Brain microvascular endothelial cell (primary cell): ENCODE results near the gene GSPT1.

Experiments
- DNase-seq: peaks from one replicate; pipeline ENCODE4 v3.0.0-alpha.2; 2020
- H3K27ac ChIP-seq: fragments of 250-450 bp; sonication (Bioruptor Pico); 2 replicates; pipeline ENCODE4 v1.5.1; 2020; ENCODE audit warnings: mild to moderate bottlenecking, moderate library complexity
- H3K27me3 ChIP-seq: fragments of 250-450 bp; sonication (Bioruptor Pico); replicated peaks from 2 replicates; pipeline ENCODE4 v1.5.1; 2020; ENCODE audit warnings: mild to moderate bottlenecking
- H3K36me3 ChIP-seq: fragments of 250-450 bp; sonication (Bioruptor Pico); replicated peaks from 2 replicates; pipeline ENCODE4 v1.5.1; 2020; ENCODE audit warnings: mild to moderate bottlenecking
- H3K4me3 ChIP-seq: 2 replicates; pipeline ENCODE4 v1.5.1; 2011; ENCODE audit warnings: low read depth, mild to moderate bottlenecking, control low read depth, low read length, moderate library complexity
- in situ Hi-C: cut with HindIII; loops from 2 replicates; pipeline ENCODE4 v1.10.0; 2017; ENCODE audit warnings: low sequenced_read_pairs, low pct_ligation_motif_present
- TF ChIP-seq, protein P1 (sequence below): IDR thresholded peaks from 2 replicates; pipeline ENCODE4 v1.5.1; 2011; ENCODE audit warnings: low read depth, mild to moderate bottlenecking, moderate library complexity, low read length, control low read depth, inconsistent platforms; ENCODE audit errors: missing control alignments

The GSPT1 gene

DNA sequence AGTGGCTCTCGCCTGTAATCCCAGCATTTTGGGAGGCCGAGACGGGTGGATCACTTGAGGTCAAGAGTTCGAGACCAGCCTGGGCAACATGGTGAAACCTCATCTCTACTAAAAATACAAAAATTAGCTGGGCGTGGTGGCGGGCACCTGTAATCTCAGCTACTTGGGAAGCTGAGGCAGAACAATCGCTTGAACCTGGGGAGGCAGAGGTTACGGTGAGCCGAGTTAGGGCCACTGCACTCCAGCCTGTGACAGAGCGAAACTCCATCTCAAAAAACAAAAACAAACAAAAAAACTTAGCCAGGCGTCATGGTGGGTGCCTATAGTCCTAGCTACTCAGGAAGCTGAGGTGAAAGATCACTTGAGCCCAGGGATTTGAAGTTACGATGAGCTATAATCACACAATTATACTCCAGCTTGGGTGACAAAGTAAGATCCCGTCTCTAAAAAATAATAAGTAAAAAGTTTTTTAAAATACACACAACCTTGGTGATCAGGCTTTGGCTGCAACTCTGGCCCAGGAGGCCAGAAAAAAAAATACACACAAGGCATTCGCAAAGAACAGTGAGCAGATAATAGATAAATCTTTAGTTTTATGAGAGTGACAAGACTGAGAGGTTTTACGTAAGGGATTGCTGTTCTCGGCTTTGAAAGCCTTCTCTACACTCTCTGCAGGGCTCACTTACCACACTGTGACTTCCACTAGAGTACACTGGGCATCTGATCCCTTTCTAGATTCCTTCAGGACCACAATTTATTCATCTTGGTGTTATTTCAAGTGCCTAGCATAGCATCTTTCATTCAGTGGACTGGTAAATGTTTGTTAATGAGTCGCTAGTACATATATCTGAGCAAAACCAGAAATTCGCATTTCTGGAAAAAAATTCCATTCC is 5.9 kb downstream of the GSPT1 start:
- in situ Hi-C loops, result no loop called here
- no peak overlapping the region for H3K27ac ChIP-seq
- H3K4me3 ChIP-seq, result no peak overlapping the region
- TF ChIP-seq, protein P1, sequence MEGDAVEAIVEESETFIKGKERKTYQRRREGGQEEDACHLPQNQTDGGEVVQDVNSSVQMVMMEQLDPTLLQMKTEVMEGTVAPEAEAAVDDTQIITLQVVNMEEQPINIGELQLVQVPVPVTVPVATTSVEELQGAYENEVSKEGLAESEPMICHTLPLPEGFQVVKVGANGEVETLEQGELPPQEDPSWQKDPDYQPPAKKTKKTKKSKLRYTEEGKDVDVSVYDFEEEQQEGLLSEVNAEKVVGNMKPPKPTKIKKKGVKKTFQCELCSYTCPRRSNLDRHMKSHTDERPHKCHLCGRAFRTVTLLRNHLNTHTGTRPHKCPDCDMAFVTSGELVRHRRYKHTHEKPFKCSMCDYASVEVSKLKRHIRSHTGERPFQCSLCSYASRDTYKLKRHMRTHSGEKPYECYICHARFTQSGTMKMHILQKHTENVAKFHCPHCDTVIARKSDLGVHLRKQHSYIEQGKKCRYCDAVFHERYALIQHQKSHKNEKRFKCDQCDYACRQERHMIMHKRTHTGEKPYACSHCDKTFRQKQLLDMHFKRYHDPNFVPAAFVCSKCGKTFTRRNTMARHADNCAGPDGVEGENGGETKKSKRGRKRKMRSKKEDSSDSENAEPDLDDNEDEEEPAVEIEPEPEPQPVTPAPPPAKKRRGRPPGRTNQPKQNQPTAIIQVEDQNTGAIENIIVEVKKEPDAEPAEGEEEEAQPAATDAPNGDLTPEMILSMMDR, result no peak
- no peaks in the 10 kb centered on the region for H3K27me3 ChIP-seq
- no peak for DNase-seq
- peaks cover 2% of the 10 kb centered on the region for H3K36me3 ChIP-seq

DNA sequence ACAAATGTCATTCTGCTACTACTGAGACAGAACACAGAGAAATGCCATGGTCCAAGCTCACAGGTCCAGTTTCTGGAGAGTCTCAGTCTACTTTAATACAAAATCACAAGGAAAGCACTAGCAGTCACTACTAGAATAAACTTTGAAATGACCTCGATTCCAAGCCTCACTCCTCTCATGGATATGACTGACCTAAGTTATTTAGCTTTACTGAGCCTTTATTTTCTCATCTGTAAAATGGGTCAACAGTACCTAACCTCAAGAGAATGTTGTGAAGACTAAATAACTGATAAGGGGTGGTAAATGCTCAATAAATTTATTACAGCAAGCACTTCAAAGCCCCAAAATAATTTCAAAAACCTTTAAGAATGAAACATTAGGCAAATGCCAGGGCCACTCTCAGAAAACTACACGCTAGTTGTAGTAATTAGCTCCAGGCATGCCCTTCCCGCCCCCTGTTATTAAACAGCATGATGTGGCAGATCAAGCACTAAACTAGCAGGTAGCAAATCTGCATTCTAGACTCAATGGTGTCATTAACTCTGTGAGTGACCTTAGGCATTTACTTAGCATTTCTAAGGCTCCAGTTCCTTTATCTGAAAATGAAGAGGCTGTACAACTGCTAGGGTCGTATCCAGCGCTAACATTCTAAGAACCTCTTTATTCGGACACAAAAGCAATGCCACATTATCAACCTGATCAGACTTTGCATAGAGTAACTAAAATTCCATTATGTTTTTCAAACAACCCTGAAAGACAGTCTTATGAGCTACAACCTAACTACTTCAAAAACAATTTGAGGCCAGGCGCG is 8.4 kb downstream of the GSPT1 start:
- in situ Hi-C loops, result no loop called here
- Histone ChIP-seq H3K27me3 (no peaks in the 10 kb centered on the region), H3K4me3 (no peak overlapping the region), H3K27ac (no peak overlapping the region), H3K36me3 (peaks cover 2% of the 10 kb centered on the region)
- TF ChIP-seq, protein P1, result no peak
- no peak for DNase-seq

DNA sequence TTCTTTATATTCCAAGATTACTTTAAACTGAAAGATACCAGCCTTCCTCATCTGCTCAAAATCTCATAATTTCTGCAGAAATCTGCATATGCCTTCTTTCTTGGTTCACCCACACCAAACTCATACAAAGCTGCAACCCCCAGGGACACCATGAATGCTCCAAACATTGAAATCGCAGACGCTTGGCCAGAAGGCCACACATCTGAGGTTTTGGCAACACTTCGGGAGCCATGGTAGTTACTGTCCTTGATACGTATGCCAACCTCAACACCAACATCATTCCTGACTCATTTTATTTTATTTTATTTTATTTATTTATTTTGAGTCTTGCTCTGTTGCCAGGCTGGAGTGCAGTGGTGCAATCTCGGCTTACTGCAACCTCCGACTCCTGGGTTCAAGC is 11.8 kb downstream of the GSPT1 start:
- Histone ChIP-seq H3K4me3 (no peak overlapping the region), H3K27ac (no peak overlapping the region), H3K36me3 (peaks cover 2% of the 10 kb centered on the region), H3K27me3 (no peaks in the 10 kb centered on the region)
- TF ChIP-seq, protein P1, result no peak
- in situ Hi-C loops, result no loop called here
- DNase-seq, result no peak

DNA sequence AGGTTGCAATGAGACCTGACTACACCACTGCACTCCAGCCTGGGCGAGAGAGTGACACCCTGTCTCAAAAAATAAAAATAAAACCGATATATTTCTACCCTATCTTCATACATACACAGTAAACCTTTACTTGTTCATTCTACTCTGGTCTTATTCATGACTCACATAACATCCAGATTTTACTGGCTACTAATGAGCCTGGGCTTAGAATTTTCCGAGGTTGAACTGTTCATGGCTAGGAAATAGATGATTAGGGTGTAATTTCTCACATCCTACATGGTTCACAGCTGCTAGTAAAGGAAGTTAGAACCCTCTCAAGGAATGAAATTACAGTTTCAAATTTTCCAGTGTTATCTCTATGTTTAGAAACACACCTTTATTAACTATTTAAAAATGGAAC is 14.7 kb downstream of the GSPT1 start:
- DNase-seq, result no peak

DNA sequence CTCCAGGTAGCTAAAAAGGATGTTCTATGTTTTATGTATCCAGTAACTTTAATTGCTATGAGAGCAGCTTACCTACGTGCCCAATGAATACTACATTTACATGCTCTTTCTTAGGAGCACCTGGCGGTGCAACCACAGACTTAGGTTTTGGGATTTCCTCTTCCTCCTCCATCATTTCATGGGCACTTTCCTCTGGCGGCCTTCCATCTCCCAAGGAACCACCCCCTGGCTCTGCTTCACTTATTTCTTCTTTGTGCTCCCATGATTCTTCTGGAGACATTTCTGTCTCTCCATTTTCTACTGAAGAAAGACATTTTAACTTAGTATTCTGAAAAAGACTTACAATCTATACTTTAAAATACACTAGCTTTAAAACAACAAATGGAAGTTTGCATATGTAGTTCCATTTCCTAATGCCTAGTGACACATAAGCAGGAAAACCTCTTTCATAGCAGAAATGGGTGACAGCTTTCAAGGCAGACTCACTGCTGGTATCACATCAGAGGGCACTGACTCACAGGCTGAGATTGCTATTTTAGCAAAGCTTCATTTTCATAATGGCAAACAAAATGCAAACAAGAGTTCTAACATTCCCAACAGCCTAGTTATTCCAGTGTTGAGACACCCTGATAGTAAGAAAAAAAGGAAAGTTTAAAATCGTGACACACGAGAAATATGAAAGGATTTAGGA is 19.1 kb downstream of the GSPT1 start:
- H3K27ac ChIP-seq, result peak overlapping the region; percentile 60
- TF ChIP-seq, protein P1, result no peak
- H3K27me3 ChIP-seq, result no peaks in the 10 kb centered on the region
- peak; percentile 79 for DNase-seq
- peaks cover 31% of the 10 kb centered on the region for H3K36me3 ChIP-seq
- in situ Hi-C loops, result no loop called here
- no peak overlapping the region for H3K4me3 ChIP-seq

More for the DNA sequence above, 14.7 kb downstream of the GSPT1 start:
- H3K27me3 ChIP-seq, result no peaks in the 10 kb centered on the region
- H3K36me3 ChIP-seq, result peaks cover 4% of the 10 kb centered on the region
- no peak overlapping the region for H3K4me3 ChIP-seq
- H3K27ac ChIP-seq, result no peak overlapping the region
- in situ Hi-C loops, result no loop called here
- TF ChIP-seq, protein P1, result no peak
